ENCODE data around the gene LIN9. TPM values are rescaled to one million over a fixed set of nuclear protein-coding genes. Genes with fewer than 3 reads are reported as not detected.

LIN9 gene
- total and polyA plus RNA-seq, 2 donors (not counting 1 experiment from before 2014, with no cell fraction given): 2.3 to 2.8 TPM

GRCh38 chr1:226210571-226211176 lies 98.3 kb downstream of the LIN9 start:
- Histone ChIP-seq H3K9ac (ENCODE audit: insufficient read depth, low read length) (no peak overlapping the region), H3K4me2 (ENCODE audit: extremely low read depth, insufficient read depth, low read length) (no peak overlapping the region), H3K27ac (ENCODE audit: insufficient read depth, low read length) (no peak overlapping the region), H3K36me3 (ENCODE audit: control insufficient read depth, insufficient read depth, low read length) (no peaks in the 10 kb centered on the region), H4K20me1 (ENCODE audit: control insufficient read depth, extremely low read depth, insufficient read depth, low read length) (no peaks in the 10 kb centered on the region), H2AFZ (ENCODE audit: low read length) (no peak overlapping the region), H3K27me3 (ENCODE audit: control insufficient read depth, insufficient read depth, low read length) (no peaks in the 10 kb centered on the region), H3K4me1 (ENCODE audit: control insufficient read depth, extremely low read depth, insufficient read depth, low read length) (no peaks in the 10 kb centered on the region), H3K9me3 (ENCODE audit: control insufficient read depth, insufficient read depth, low read depth, low read length) (no peaks in the 10 kb centered on the region), H3K79me2 (ENCODE audit: control insufficient read depth, insufficient read depth, low read length) (no peaks in the 10 kb centered on the region), H3K4me3 (replicated peaks in 1 of 4; ENCODE audit: control extremely low read depth in 1 of 4, insufficient read depth in 1 of 4, low read depth in 3 of 4, low read length in 4 of 4) (no peak overlapping the region)
- no peak for DNase-seq (ENCODE audit: low read depth in 2 of 2)
- TF ChIP-seq, protein P1, sequence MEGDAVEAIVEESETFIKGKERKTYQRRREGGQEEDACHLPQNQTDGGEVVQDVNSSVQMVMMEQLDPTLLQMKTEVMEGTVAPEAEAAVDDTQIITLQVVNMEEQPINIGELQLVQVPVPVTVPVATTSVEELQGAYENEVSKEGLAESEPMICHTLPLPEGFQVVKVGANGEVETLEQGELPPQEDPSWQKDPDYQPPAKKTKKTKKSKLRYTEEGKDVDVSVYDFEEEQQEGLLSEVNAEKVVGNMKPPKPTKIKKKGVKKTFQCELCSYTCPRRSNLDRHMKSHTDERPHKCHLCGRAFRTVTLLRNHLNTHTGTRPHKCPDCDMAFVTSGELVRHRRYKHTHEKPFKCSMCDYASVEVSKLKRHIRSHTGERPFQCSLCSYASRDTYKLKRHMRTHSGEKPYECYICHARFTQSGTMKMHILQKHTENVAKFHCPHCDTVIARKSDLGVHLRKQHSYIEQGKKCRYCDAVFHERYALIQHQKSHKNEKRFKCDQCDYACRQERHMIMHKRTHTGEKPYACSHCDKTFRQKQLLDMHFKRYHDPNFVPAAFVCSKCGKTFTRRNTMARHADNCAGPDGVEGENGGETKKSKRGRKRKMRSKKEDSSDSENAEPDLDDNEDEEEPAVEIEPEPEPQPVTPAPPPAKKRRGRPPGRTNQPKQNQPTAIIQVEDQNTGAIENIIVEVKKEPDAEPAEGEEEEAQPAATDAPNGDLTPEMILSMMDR (conservative IDR thresholded peaks at IDR 0.05 in 1 of 2, IDR thresholded peaks at IDR 0.05 in 1 of 2; ENCODE audit: low read depth in 1 of 2, low read length in 2 of 2): no peak
- no peak for TF ChIP-seq EZH2 (IDR thresholded peaks at IDR 0.05; ENCODE audit: low read length, missing control alignments)

DNA sequence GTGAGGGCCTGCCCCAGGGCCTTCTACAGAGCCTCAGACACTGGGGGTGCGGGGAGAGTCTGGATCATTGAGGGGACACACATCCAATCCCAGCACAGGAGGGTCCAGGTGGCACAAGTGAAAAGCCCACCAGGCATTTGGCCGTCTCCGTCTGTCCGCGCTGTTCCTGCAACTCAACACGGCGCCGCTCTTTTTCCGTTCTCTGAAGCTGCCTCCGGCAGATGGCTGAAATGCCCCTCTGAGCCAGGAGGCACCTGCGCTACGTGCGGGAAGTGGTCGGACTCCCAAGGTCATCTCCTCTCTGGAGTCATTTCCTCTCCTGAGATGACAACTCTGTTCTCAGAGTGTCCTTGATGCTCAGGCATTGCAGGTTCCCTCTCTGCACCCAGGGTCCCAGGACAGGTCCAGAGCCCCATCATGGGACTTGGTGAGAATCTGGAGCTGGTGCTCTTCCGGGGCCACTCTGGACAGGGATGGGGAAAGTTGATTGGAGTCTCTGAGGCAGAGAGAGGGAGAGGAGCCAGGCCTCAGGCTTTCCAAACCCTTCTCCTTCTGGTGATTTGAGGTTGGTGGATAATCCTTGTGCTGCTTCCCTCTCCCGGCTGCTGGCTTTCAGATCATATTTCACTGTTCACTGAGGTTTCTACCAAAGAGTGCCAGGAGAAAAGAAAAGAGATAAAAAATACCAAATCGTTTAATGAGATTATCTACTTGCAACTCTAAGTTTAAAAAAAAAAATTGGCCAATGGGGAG lies 99.5 kb downstream of the LIN9 start:
- TF ChIP-seq EZH2 (IDR thresholded peaks at IDR 0.05; ENCODE audit: low read length, missing control alignments): no peak
- TF ChIP-seq, protein P1 (conservative IDR thresholded peaks at IDR 0.05 in 1 of 2, IDR thresholded peaks at IDR 0.05 in 1 of 2; ENCODE audit: low read depth in 1 of 2, low read length in 2 of 2): no peak
- H4K20me1 ChIP-seq (ENCODE audit: control insufficient read depth, extremely low read depth, insufficient read depth, low read length): no peaks in the 10 kb centered on the region
- no peak overlapping the region for H3K9ac ChIP-seq (ENCODE audit: insufficient read depth, low read length)
- H3K4me3 ChIP-seq (replicated peaks in 1 of 4; ENCODE audit: control extremely low read depth in 1 of 4, insufficient read depth in 1 of 4, low read depth in 3 of 4, low read length in 4 of 4): no peak overlapping the region
- no peaks in the 10 kb centered on the region for H3K27me3 ChIP-seq (ENCODE audit: control insufficient read depth, insufficient read depth, low read length)
- H3K4me1 ChIP-seq (ENCODE audit: control insufficient read depth, extremely low read depth, insufficient read depth, low read length): no peaks in the 10 kb centered on the region
- H2AFZ ChIP-seq (ENCODE audit: low read length): no peak overlapping the region
- no peak overlapping the region for H3K4me2 ChIP-seq (ENCODE audit: extremely low read depth, insufficient read depth, low read length)
- DNase-seq (ENCODE audit: low read depth in 2 of 2): no peak
- no peak overlapping the region for H3K27ac ChIP-seq (ENCODE audit: insufficient read depth, low read length)
- H3K36me3 ChIP-seq (ENCODE audit: control insufficient read depth, insufficient read depth, low read length): no peaks in the 10 kb centered on the region
- no peaks in the 10 kb centered on the region for H3K79me2 ChIP-seq (ENCODE audit: control insufficient read depth, insufficient read depth, low read length)
- H3K9me3 ChIP-seq (ENCODE audit: control insufficient read depth, insufficient read depth, low read depth, low read length): no peaks in the 10 kb centered on the region

- Histone ChIP-seq H3K79me2 (ENCODE audit: control insufficient read depth, insufficient read depth, low read length) (no peaks in the 10 kb centered on the region), H3K4me2 (ENCODE audit: extremely low read depth, insufficient read depth, low read length) (no peak overlapping the region), H4K20me1 (ENCODE audit: control insufficient read depth, extremely low read depth, insufficient read depth, low read length) (no peaks in the 10 kb centered on the region), H3K9ac (ENCODE audit: insufficient read depth, low read length) (no peak overlapping the region), H3K27me3 (ENCODE audit: control insufficient read depth, insufficient read depth, low read length) (no peaks in the 10 kb centered on the region), H3K4me3 (replicated peaks in 1 of 4; ENCODE audit: control extremely low read depth in 1 of 4, insufficient read depth in 1 of 4, low read depth in 3 of 4, low read length in 4 of 4) (no peak overlapping the region), H2AFZ (ENCODE audit: low read length) (no peak overlapping the region), H3K9me3 (ENCODE audit: control insufficient read depth, insufficient read depth, low read depth, low read length) (no peaks in the 10 kb centered on the region), H3K36me3 (ENCODE audit: control insufficient read depth, insufficient read depth, low read length) (no peaks in the 10 kb centered on the region), H3K4me1 (ENCODE audit: control insufficient read depth, extremely low read depth, insufficient read depth, low read length) (no peaks in the 10 kb centered on the region), H3K27ac (ENCODE audit: insufficient read depth, low read length) (no peak overlapping the region)
- TF ChIP-seq, protein P1 (conservative IDR thresholded peaks at IDR 0.05 in 1 of 2, IDR thresholded peaks at IDR 0.05 in 1 of 2; ENCODE audit: low read depth in 1 of 2, low read length in 2 of 2): no peak
- no peak for TF ChIP-seq EZH2 (IDR thresholded peaks at IDR 0.05; ENCODE audit: low read length, missing control alignments)
- DNase-seq (ENCODE audit: low read depth in 2 of 2): no peak
Observed at GRCh38 chr1:226207048-226207447, 101.9 kb downstream of the LIN9 start.
